SHP77 (cell line): ENCODE measurements around the gene ANKH.
"Not testable (repeated sequence)": the region's sequence is repeated elsewhere in the genome, so short reads cannot be mapped to it uniquely, and the experiment has no call there.

ENCODE experiments used
- DNase-seq, 2 experiments: peaks; one replicate each; lab custom pipeline; 2025; lab: John Stamatoyannopoulos, UW

Gene ANKH

GRCh38 chr5:14871214-14872069 is at the start of gene ANKH:
TSS of gene ANKH (minus strand) at chr5:14871778. CDS start at chr5:14871447, 331 bp downstream.
- DNase-seq = peak; percentile 84 to 92

GRCh38 chr5:14920121-14920520 is 48.5 kb upstream of the ANKH start:
- no peak for DNase-seq

GRCh38 chr5:14919106-14919505 is 47.5 kb upstream of the ANKH start:
- not testable (repeated sequence) for DNase-seq

- DNase-seq = no peak
Measured at GRCh38 chr5:14917719-14918118, 46.1 kb upstream of the ANKH start.

GRCh38 chr5:14915291-14915952 is 43.8 kb upstream of the ANKH start:
- DNase-seq = no peak

- no peak for DNase-seq
Measured at GRCh38 chr5:14914623-14915260, 43.2 kb upstream of the ANKH start.

- no peak for DNase-seq
Measured at GRCh38 chr5:14914193-14914592, 42.6 kb upstream of the ANKH start.

- DNase-seq = no peak
Measured at GRCh38 chr5:14913096-14913495, 41.5 kb upstream of the ANKH start.

- no peak for DNase-seq
Measured at GRCh38 chr5:14912206-14912605, 40.6 kb upstream of the ANKH start.

GRCh38 chr5:14909369-14909768 is 37.8 kb upstream of the ANKH start:
- no peak for DNase-seq

- no peak for DNase-seq
Measured at GRCh38 chr5:14908172-14908571, 36.6 kb upstream of the ANKH start.

- no peak for DNase-seq
Measured at GRCh38 chr5:14906628-14907027, 35.0 kb upstream of the ANKH start.

GRCh38 chr5:14902826-14903560 is 31.4 kb upstream of the ANKH start:
- DNase-seq = no peak

- no peak for DNase-seq
Measured at GRCh38 chr5:14901462-14902051, 30.0 kb upstream of the ANKH start.

GRCh38 chr5:14900693-14901461 is 29.3 kb upstream of the ANKH start:
- no peak for DNase-seq

- no peak for DNase-seq
Measured at GRCh38 chr5:14896131-14896530, 24.6 kb upstream of the ANKH start.

GRCh38 chr5:14895301-14895700 is 23.7 kb upstream of the ANKH start:
- DNase-seq = no peak

- no peak for DNase-seq
Measured at GRCh38 chr5:14894748-14895147, 23.2 kb upstream of the ANKH start.

- no peak for DNase-seq
Measured at GRCh38 chr5:14893381-14893780, 21.8 kb upstream of the ANKH start.

- no peak for DNase-seq
Measured at GRCh38 chr5:14890846-14891245, 19.3 kb upstream of the ANKH start.

- no peak for DNase-seq
Measured at GRCh38 chr5:14884062-14884612, 12.6 kb upstream of the ANKH start.
